Parathyroid adenoma (tissue), 2 donors: ENCODE measurements around the gene GPX8.
A peak's percentile ranks its signal among the peaks of the same experiment; 100 is the strongest.

Source experiments
- H2AFZ ChIP-seq: fragments of 300-600 bp; sonication (generic); one replicate; pipeline ENCODE4 v1.7.0; 2017; ENCODE audit warnings: antibody characterized with exemption, mild to moderate bottlenecking
- H3K27ac ChIP-seq: fragments of 300-600 bp; sonication (generic); one replicate; pipeline ENCODE4 v1.7.0; 2017
- H3K27me3 ChIP-seq: fragments of 300-600 bp; sonication (generic); one replicate; pipeline ENCODE4 v1.7.0; 2017; ENCODE audit warnings: low read length; ENCODE audit not compliant: control insufficient read depth, insufficient read depth
- H3K36me3 ChIP-seq: fragments of 300-600 bp; sonication (generic); one replicate; pipeline ENCODE4 v1.7.0; 2017; ENCODE audit warnings: low read length; ENCODE audit not compliant: control insufficient read depth, insufficient read depth
- H3K4me1 ChIP-seq: fragments of 300-600 bp; sonication (generic); one replicate; pipeline ENCODE4 v1.7.0; 2017; ENCODE audit warnings: control low read depth
- H3K4me2 ChIP-seq: fragments of 300-600 bp; sonication (generic); one replicate; pipeline ENCODE4 v1.7.0; 2017; ENCODE audit warnings: low read length
- H3K4me3 ChIP-seq: fragments of 300-600 bp; sonication (generic); one replicate; pipeline ENCODE4 v1.7.0; 2017; ENCODE audit warnings: low read depth, low read length
- H3K79me2 ChIP-seq: fragments of 300-600 bp; sonication (generic); one replicate; pipeline ENCODE4 v1.7.0; 2017; ENCODE audit warnings: control low read depth
- H3K9ac ChIP-seq: fragments of 300-600 bp; sonication (generic); one replicate; pipeline ENCODE4 v1.7.0; 2017; ENCODE audit warnings: mild to moderate bottlenecking
- H3K9me3 ChIP-seq: fragments of 300-600 bp; sonication (generic); one replicate; pipeline ENCODE4 v1.7.0; 2017; ENCODE audit warnings: low read length; ENCODE audit not compliant: control insufficient read depth
- CTCF ChIP-seq: fragments of 300-600 bp; sonication (generic); IDR thresholded peaks from one replicate; pipeline ENCODE4 v1.7.0; 2017; ENCODE audit warnings: antibody characterized with exemption, mild to moderate bottlenecking
- donor health status: primary hyperparathyroidism.

GPX8 gene

GRCh38 chr5:55149308-55149795 is 10.6 kb upstream of the GPX8 start:
- H3K9ac ChIP-seq: no peak overlapping the region
- H3K27ac ChIP-seq: no peak overlapping the region
- H3K9me3 ChIP-seq: no peaks in the 10 kb centered on the region
- H2AFZ ChIP-seq: no peak overlapping the region
- no peak overlapping the region for H3K4me3 ChIP-seq
- no peaks in the 10 kb centered on the region for H3K27me3 ChIP-seq
- no peaks in the 10 kb centered on the region for H3K4me1 ChIP-seq
- H3K36me3 ChIP-seq: no peaks in the 10 kb centered on the region
- H3K4me2 ChIP-seq: no peak overlapping the region
- H3K79me2 ChIP-seq: no peaks in the 10 kb centered on the region
- TF ChIP-seq CTCF: no peak

DNA sequence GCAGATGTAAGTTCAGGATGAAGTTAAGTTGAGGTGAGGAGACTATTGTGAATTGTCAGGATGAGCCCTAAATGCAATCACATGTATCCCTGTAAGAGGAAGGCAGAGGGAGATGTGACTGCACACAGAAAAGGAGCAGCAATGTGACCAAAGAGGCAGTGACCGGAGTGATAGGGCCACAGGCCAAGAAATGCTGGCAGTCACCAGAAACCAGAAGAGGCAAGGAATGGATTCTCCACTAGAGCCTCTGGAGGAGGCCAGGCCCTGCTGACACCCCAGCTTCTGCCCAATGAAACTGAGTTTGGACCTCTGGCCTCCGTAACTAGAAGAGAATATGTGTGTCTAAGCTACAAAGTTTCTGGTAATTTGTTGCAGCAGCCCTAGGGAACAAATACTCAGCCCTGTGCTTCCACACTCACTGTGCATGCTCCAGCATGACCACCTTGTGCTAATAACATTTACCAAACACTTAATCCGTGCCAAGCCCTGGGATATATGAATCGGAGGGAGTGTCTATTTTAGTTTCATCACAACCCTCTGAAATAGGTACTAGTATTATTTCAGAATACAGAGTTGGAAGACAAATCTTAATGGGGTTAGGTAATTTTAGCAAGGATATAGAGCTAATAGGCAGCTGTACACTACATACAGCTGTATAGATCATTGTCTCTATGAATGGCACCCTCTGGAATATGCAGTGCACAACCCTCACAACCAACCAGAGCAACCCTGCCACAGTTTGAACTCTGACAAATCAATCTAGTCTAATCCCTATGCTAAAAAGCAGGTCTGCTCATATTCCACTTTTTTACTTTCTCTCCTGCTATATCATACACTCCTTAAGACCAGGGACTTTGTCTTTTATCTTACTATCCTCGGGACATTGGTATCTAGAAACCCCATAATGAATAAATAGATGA is 7.8 kb upstream of the GPX8 start:
- H3K4me1 ChIP-seq: no peaks in the 10 kb centered on the region
- no peak overlapping the region for H3K4me3 ChIP-seq
- no peak for TF ChIP-seq CTCF
- no peak overlapping the region for H3K9ac ChIP-seq
- no peak overlapping the region for H3K27ac ChIP-seq
- H3K36me3 ChIP-seq: no peaks in the 10 kb centered on the region
- no peaks in the 10 kb centered on the region for H3K9me3 ChIP-seq
- no peak overlapping the region for H2AFZ ChIP-seq
- no peak overlapping the region for H3K4me2 ChIP-seq
- H3K79me2 ChIP-seq: no peaks in the 10 kb centered on the region
- no peaks in the 10 kb centered on the region for H3K27me3 ChIP-seq

DNA sequence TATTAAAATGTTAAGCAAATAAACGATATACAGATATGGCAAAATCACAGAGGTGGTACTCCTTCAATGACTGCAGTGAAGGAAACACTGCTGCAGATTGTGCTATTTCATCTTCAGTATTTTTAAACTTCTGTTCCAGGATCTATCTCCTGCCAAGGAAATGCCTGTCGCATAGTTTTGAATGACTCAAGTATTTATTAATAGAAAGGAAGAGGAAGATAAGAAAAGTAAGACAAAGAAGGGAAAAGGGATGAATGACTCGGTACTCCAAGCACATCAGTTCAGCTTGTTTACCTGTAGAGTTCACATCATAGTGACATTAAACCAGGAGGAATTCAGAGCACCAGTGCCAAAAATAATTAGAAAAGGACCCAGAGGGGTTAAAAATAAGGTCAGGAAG is 5.1 kb upstream of the GPX8 start:
- no peak overlapping the region for H2AFZ ChIP-seq
- H3K4me1 ChIP-seq: no peaks in the 10 kb centered on the region
- H3K4me2 ChIP-seq: no peak overlapping the region
- no peaks in the 10 kb centered on the region for H3K36me3 ChIP-seq
- no peak for TF ChIP-seq CTCF
- H3K4me3 ChIP-seq: no peak overlapping the region
- H3K9me3 ChIP-seq: no peaks in the 10 kb centered on the region
- no peak overlapping the region for H3K27ac ChIP-seq
- H3K9ac ChIP-seq: no peak overlapping the region
- H3K79me2 ChIP-seq: no peaks in the 10 kb centered on the region
- no peaks in the 10 kb centered on the region for H3K27me3 ChIP-seq

DNA sequence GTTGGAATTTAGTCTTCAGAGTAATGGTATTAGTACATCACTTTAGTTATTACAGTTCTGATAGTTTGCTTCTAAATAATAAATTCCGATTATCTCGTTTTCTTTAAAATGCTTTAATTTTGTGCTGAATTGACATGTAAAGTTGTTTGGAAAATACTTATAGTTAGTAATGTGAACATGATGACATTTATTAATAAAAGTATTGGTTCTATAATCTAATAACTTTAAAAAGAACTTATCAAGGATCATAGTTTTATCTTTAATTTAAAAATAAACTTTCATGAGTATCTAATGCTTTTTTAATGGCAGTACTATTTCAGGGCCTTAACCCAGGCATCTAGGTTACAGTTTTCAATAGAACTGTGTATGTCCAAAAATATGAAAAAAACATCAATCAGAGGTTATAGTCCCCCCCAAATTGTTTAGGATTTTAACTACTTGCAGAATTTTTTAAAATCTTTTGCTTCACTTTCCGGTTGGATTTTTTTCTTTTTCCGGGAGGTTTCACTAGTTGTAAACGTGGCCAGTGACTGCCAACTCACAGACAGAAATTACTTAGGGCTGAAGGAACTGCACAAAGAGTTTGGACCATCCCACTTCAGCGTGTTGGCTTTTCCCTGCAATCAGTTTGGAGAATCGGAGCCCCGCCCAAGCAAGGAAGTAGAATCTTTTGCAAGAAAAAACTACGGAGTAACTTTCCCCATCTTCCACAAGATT is 680 bp downstream of the GPX8 start:
- Histone ChIP-seq H3K27ac (peak overlapping the region; percentile 20), H2AFZ (peak overlapping the region; percentile 69), H3K79me2 (no peaks in the 10 kb centered on the region), H3K9ac (no peak overlapping the region), H3K36me3 (no peaks in the 10 kb centered on the region), H3K4me3 (peak overlapping the region; percentile 58), H3K4me1 (no peaks in the 10 kb centered on the region), H3K9me3 (no peaks in the 10 kb centered on the region), H3K4me2 (peak overlapping the region; percentile 68), H3K27me3 (no peaks in the 10 kb centered on the region)
- TF ChIP-seq CTCF: no peak
